Gastrocnemius medialis (tissue), 4 donors: ENCODE results near the gene FAM135A. TPM values are rescaled to one million over a fixed set of nuclear protein-coding genes. Genes with fewer than 3 reads are reported as not detected.
"Not testable (repeated sequence)": the region's sequence is repeated elsewhere in the genome, so short reads cannot be mapped to it uniquely, and the experiment has no call there.

Source experiments
- ATAC-seq, 2 donors: fragments of 150-250 bp; one replicate each; pipeline ENCODE4 v1.9.1; 2016
- DNase-seq, 2 donors: peaks; one replicate each; pipeline ENCODE4 v3.0.0-alpha.2; 2019
- H3K27ac ChIP-seq, 4 donors: fragments of 200-600 bp; sonication (generic); 1 replicate in 1 of 4; 2 replicates in 3 of 4; pipeline ENCODE4 v1.5.1; 2016 to 2018; ENCODE audit warnings: mild to moderate bottlenecking in 2 of 4, moderate library complexity in 1 of 4
- H3K27me3 ChIP-seq, 3 donors: fragments of 200-600 bp; sonication (generic) in 2 of 3; 1 replicate in 1 of 3; 2 replicates in 2 of 3; pipeline versions ENCODE4 v1.5.1 to v1.6.0; 2016 to 2019; ENCODE audit warnings: mild to moderate bottlenecking in 1 of 3, moderate library complexity in 1 of 3
- H3K36me3 ChIP-seq, 2 donors: fragments of 200-600 bp; sonication (generic) in 1 of 2; one replicate each; pipeline ENCODE4 v1.5.1; 2017 to 2018
- H3K4me1 ChIP-seq, 2 donors: fragments of 200-600 bp; sonication (generic) in 1 of 2; one replicate each; pipeline ENCODE4 v1.5.1; 2016 to 2017; ENCODE audit warnings: mild to moderate bottlenecking in 2 of 2
- H3K4me3 ChIP-seq, 4 donors: fragments of 200-600 bp; sonication (generic) in 3 of 4; 1 replicate in 1 of 4; 2 replicates in 3 of 4; pipeline ENCODE4 v1.5.1; 2016 to 2019; ENCODE audit warnings: mild to moderate bottlenecking in 2 of 4
- H3K9me3 ChIP-seq, 3 donors: fragments of 200-600 bp; sonication (generic) in 2 of 3; 1 replicate in 1 of 3; 2 replicates in 2 of 3; pipeline ENCODE4 v1.5.1; 2016 to 2019
- CTCF ChIP-seq, 5 experiments: fragments of 450-650 bp in 3 of 5; fragments of 200-600 bp in 2 of 5; sonication (generic) in 2 of 5; IDR thresholded peaks in 4 of 5; conservative IDR thresholded peaks in 1 of 5; 1 replicate in 4 of 5; 2 replicates in 1 of 5; pipeline ENCODE4 v1.5.1; 2016 to 2019; ENCODE audit warnings: antibody characterized with exemption in 5 of 5, mild to moderate bottlenecking in 3 of 5, moderate library complexity in 3 of 5
- POLR2A ChIP-seq, 2 donors: fragments of 450-650 bp; IDR thresholded peaks; one replicate each; pipeline ENCODE4 v1.6.1; 2017; ENCODE audit warnings: antibody characterized with exemption in 2 of 2, mild to moderate bottlenecking in 2 of 2, moderate library complexity in 2 of 2
- in situ Hi-C, 4 donors: fragments of 200-750 bp; cut with MboI; loops; one replicate each; pipeline versions ENCODE4 v1.15.0 to v1.8.0; 2017; ENCODE audit warnings: low sequenced_read_pairs in 4 of 4
- intact Hi-C: fragments of 100-400 bp; cut with DNase I; formaldehyde crosslinking; loops from one replicate; pipeline ENCODE4 v1.15.1; 2023; ENCODE audit warnings: low total_unique reads
- total RNA-seq, 4 donors: library from RNA; depleted of rRNA; stranded (reverse); fragments of >200 nt; gene quantifications; one replicate each; pipeline versions ENCODE4 v1.1.0 to v1.2.3, GENCODE V29; 2016

The FAM135A gene
- total RNA-seq, 4 donors from 2014 or later: 9.3 to 18.4 (median 12.9) TPM

- no peak for TF ChIP-seq CTCF (IDR thresholded peaks at IDR 0.05 in 4 of 5, conservative IDR thresholded peaks at IDR 0.05 in 1 of 5)
- TF ChIP-seq POLR2A (IDR thresholded peaks at IDR 0.05): no peak
- DNase-seq: no peak
- Histone ChIP-seq H3K4me1 (no peaks in the 10 kb centered on the region), H3K27me3 (no peaks in the 10 kb centered on the region), H3K36me3 (peaks cover 0 to 26% of the 10 kb centered on the region in 2 donors), H3K27ac (no peak overlapping the region), H3K9me3 (no peaks in the 10 kb centered on the region), H3K4me3 (no peak overlapping the region)
- in situ Hi-C loops (no loop called here), intact Hi-C loops (no loop called here)
- ATAC-seq: no peak
These were observed 23.0 kb downstream of the FAM135A start for GRCh38 chr6:70436320-70436719.

- DNase-seq (no peak), ATAC-seq (no peak)
- no peak for TF ChIP-seq CTCF (IDR thresholded peaks at IDR 0.05 in 4 of 5, conservative IDR thresholded peaks at IDR 0.05 in 1 of 5)
- TF ChIP-seq POLR2A (IDR thresholded peaks at IDR 0.05): no peak
- Histone ChIP-seq H3K27ac (no peak overlapping the region), H3K36me3 (peaks cover 0 to 14% of the 10 kb centered on the region in 2 donors), H3K4me1 (no peaks in the 10 kb centered on the region), H3K27me3 (no peaks in the 10 kb centered on the region), H3K9me3 (no peaks in the 10 kb centered on the region), H3K4me3 (no peak overlapping the region)
- in situ Hi-C loops (no loop called here), intact Hi-C loops (no loop called here)
These were observed 31.7 kb downstream of the FAM135A start for GRCh38 chr6:70445001-70445400.

- ATAC-seq, H3K27me3 ChIP-seq, intact Hi-C loops, DNase-seq, H3K4me3 ChIP-seq, H3K4me1 ChIP-seq, in situ Hi-C loops, H3K27ac ChIP-seq, H3K9me3 ChIP-seq, H3K36me3 ChIP-seq: not testable (repeated sequence)
These were observed 34.2 kb downstream of the FAM135A start for GRCh38 chr6:70447343-70448070.

- H3K4me3 ChIP-seq, intact Hi-C loops, in situ Hi-C loops: not testable (repeated sequence)
These were observed 40.6 kb downstream of the FAM135A start for GRCh38 chr6:70453899-70454298.

GRCh38 chr6:70456735-70457134, 43.4 kb downstream of the FAM135A start:
- intact Hi-C loops (no loop called here), in situ Hi-C loops (no loop called here)
- no peaks in the 10 kb centered on the region for H3K27me3 ChIP-seq
- H3K27ac ChIP-seq: no peak overlapping the region
- DNase-seq (no peak), ATAC-seq (no peak)
- peaks cover 0 to 6% of the 10 kb centered on the region in 2 donors for H3K36me3 ChIP-seq
- no peak overlapping the region for H3K4me3 ChIP-seq
- no peaks in the 10 kb centered on the region for H3K9me3 ChIP-seq
- no peaks in the 10 kb centered on the region for H3K4me1 ChIP-seq
- TF ChIP-seq CTCF (IDR thresholded peaks at IDR 0.05 in 4 of 5, conservative IDR thresholded peaks at IDR 0.05 in 1 of 5) (no peak), POLR2A (IDR thresholded peaks at IDR 0.05) (no peak)

More at GRCh38 chr6:70453899-70454298, 40.6 kb downstream of the FAM135A start:
- H3K36me3 ChIP-seq: peaks cover 0 to 11% of the 10 kb centered on the region in 2 donors
- not testable (repeated sequence) for H3K4me1 ChIP-seq, H3K9me3 ChIP-seq, ATAC-seq, H3K27me3 ChIP-seq, H3K27ac ChIP-seq, DNase-seq

GRCh38 chr6:70459235-70459634, 45.9 kb downstream of the FAM135A start:
- TF ChIP-seq POLR2A (IDR thresholded peaks at IDR 0.05) (no peak), CTCF (IDR thresholded peaks at IDR 0.05 in 4 of 5, conservative IDR thresholded peaks at IDR 0.05 in 1 of 5) (no peak)
- Histone ChIP-seq H3K36me3 (no peaks in the 10 kb centered on the region), H3K4me3 (no peak overlapping the region), H3K27ac (no peak overlapping the region), H3K27me3 (no peaks in the 10 kb centered on the region), H3K4me1 (no peaks in the 10 kb centered on the region), H3K9me3 (no peaks in the 10 kb centered on the region)
- DNase-seq (no peak), ATAC-seq (no peak)
- intact Hi-C loops: no loop called here
- in situ Hi-C loops: no loop called here

- H3K9me3 ChIP-seq, H3K4me1 ChIP-seq, in situ Hi-C loops, H3K4me3 ChIP-seq, intact Hi-C loops, H3K27ac ChIP-seq, DNase-seq, H3K36me3 ChIP-seq, ATAC-seq, H3K27me3 ChIP-seq: not testable (repeated sequence)
These were observed 46.4 kb downstream of the FAM135A start for GRCh38 chr6:70459699-70460098.
